ENCODE data around the gene G0S2. TPM values are rescaled to one million over a fixed set of nuclear protein-coding genes. Genes with fewer than 3 reads are reported as not detected.

Gene G0S2
- total RNA-seq, 1 donor from 2014 or later, result 418 TPM

- DNase-seq (ENCODE audit: low read depth) (peak; percentile 73), FAIRE-seq (peak; percentile 86)
- peaks cover 22% of the 10 kb centered on the region for H3K36me3 ChIP-seq (ENCODE audit: control insufficient read depth, insufficient read depth, low read length)
- no peaks in the 10 kb centered on the region for H3K27me3 ChIP-seq (ENCODE audit: control insufficient read depth, insufficient read depth, low read length)
- no peak for TF ChIP-seq CTCF (IDR thresholded peaks at IDR 0.05; ENCODE audit: insufficient read depth, low read length, severe bottlenecking)
- peak overlapping the region; percentile 53 for H3K4me3 ChIP-seq (ENCODE audit: low read depth, low read length)
Observed at GRCh38 chr1:209651138-209651587, 24.0 kb upstream of the G0S2 start.

GRCh38 chr1:209652121-209652735, 23.0 kb upstream of the G0S2 start, which contains the start of gene LAMB3:
Gene LAMB3 (minus strand): TSS chr1:209652425. CDS start chr1:209650944, 1,481 bp downstream.
- Histone ChIP-seq H3K27me3 (ENCODE audit: control insufficient read depth, insufficient read depth, low read length) (no peaks in the 10 kb centered on the region), H3K36me3 (ENCODE audit: control insufficient read depth, insufficient read depth, low read length) (peaks cover 11% of the 10 kb centered on the region), H3K4me3 (ENCODE audit: low read depth, low read length) (peak within 1 kb of the TSS; percentile 53)
- DNase-seq (ENCODE audit: low read depth), result peak; percentile 93
- TF ChIP-seq CTCF (IDR thresholded peaks at IDR 0.05; ENCODE audit: insufficient read depth, low read length, severe bottlenecking), result no peak
- FAIRE-seq, result peak; percentile 79

GRCh38 chr1:209652873-209653401, 22.3 kb upstream of the G0S2 start:
- DNase-seq (ENCODE audit: low read depth) (peak; percentile 99), FAIRE-seq (peak; percentile 100)
- H3K36me3 ChIP-seq (ENCODE audit: control insufficient read depth, insufficient read depth, low read length), result peaks cover 10% of the 10 kb centered on the region
- peak overlapping the region; percentile 53 for H3K4me3 ChIP-seq (ENCODE audit: low read depth, low read length)
- no peak for TF ChIP-seq CTCF (IDR thresholded peaks at IDR 0.05; ENCODE audit: insufficient read depth, low read length, severe bottlenecking)
- no peaks in the 10 kb centered on the region for H3K27me3 ChIP-seq (ENCODE audit: control insufficient read depth, insufficient read depth, low read length)

GRCh38 chr1:209653915-209654351, 21.3 kb upstream of the G0S2 start:
- peaks cover 4% of the 10 kb centered on the region for H3K36me3 ChIP-seq (ENCODE audit: control insufficient read depth, insufficient read depth, low read length)
- no peaks in the 10 kb centered on the region for H3K27me3 ChIP-seq (ENCODE audit: control insufficient read depth, insufficient read depth, low read length)
- no peak overlapping the region for H3K4me3 ChIP-seq (ENCODE audit: low read depth, low read length)
- FAIRE-seq (no peak), DNase-seq (ENCODE audit: low read depth) (peak; percentile 95)
- no peak for TF ChIP-seq CTCF (IDR thresholded peaks at IDR 0.05; ENCODE audit: insufficient read depth, low read length, severe bottlenecking)

DNA sequence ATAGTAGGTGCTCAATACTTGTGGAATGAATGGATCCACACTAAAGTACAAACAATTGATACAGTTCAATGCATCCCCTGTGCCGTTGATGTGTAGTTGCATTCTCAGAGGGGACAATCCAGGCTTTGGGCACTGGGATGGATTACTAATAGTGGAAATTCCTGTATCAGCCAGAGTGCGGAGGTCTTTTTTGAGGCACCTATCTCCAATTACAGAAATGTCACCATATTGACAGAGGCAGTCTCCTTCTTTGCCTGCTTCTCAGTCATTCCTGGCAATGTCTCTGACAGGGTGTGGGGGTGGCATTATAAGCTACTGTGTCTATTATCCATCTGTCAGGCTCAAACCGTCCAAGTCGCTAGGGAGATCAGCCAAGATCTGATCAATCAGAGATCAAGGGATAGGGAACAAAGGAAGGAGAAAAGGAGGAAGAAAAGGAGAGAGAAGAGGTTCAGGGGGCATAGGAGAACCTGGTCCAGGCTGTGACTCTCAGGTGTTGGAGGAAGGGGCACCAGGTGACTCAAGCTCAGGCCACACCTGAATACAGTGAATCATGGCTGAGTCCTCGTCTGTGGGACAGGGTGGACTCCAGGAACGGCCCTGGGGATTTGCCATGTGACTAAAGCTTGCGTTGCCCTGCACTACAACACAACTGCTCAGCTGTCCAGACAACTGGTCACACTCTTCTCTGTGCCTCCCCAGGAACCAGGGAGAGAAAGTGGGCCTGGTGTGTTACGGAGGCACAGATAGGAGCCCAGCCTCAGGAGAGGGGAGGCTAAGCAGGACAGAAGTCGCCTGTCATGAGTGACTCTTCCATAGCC, 19.6 kb upstream of the G0S2 start:
- no peak for TF ChIP-seq CTCF (IDR thresholded peaks at IDR 0.05; ENCODE audit: insufficient read depth, low read length, severe bottlenecking)
- Histone ChIP-seq H3K4me3 (ENCODE audit: low read depth, low read length) (no peak overlapping the region), H3K36me3 (ENCODE audit: control insufficient read depth, insufficient read depth, low read length) (no peaks in the 10 kb centered on the region), H3K27me3 (ENCODE audit: control insufficient read depth, insufficient read depth, low read length) (no peaks in the 10 kb centered on the region)
- FAIRE-seq, result peak; percentile 99
- peak; percentile 99 for DNase-seq (ENCODE audit: low read depth)
